Adipocyte (in vitro differentiated cells): Measurements from ENCODE around the gene CACNA1E.

Source experiments
- DNase-seq: peaks from one replicate; pipeline ENCODE4 v3.0.0-alpha.2; 2015; ENCODE audit warnings: low read depth
- H3K27me3 ChIP-seq: replicated peaks from 2 replicates; pipeline ENCODE4 v1.7.0; 2013; ENCODE audit warnings: mild to moderate bottlenecking, low read length, moderate library complexity; ENCODE audit not compliant: control insufficient read depth, insufficient read depth
- H3K36me3 ChIP-seq: 2 replicates; pipeline ENCODE4 v1.7.0; 2013; ENCODE audit warnings: low read length, mild to moderate bottlenecking, moderate library complexity; ENCODE audit not compliant: control insufficient read depth, insufficient read depth, severe bottlenecking
- H3K4me1 ChIP-seq: 2 replicates; pipeline ENCODE4 v1.7.0; 2013; ENCODE audit warnings: mild to moderate bottlenecking, low read length, moderate library complexity; ENCODE audit not compliant: control insufficient read depth, insufficient read depth
- H3K4me3 ChIP-seq: 2 replicates; pipeline ENCODE4 v1.7.0; 2013; ENCODE audit warnings: mild to moderate bottlenecking, low read length, moderate library complexity
- H3K9ac ChIP-seq: 2 replicates; pipeline ENCODE4 v1.7.0; 2013; ENCODE audit warnings: mild to moderate bottlenecking, low read length, moderate library complexity
- H3K9me3 ChIP-seq: 2 replicates; pipeline ENCODE4 v1.7.0; 2013; ENCODE audit warnings: mild to moderate bottlenecking, low read length, moderate library complexity; ENCODE audit not compliant: control insufficient read depth

Gene CACNA1E

DNA sequence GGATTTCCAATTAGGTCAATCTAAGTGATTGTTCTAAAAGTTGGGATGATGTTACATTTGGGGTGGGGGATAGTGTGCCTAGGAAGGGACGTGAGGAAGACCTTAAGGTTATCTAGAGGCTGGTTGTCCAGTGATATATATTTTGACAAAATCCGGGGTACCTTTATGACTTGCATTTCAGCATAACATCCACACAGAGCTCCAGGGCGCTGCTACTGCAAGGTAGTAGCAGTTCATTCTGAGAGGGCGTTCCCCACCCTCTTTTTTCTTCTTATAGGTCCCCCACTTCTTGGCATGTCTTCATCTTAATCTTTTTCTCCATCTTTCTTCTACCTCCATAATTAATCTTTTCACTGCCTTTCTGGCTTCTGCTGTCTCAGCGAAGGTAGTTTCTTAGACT lies 161.9 kb downstream of the CACNA1E start:
- DNase-seq: no peak
- peaks cover 27% of the 10 kb centered on the region for H3K27me3 ChIP-seq

DNA sequence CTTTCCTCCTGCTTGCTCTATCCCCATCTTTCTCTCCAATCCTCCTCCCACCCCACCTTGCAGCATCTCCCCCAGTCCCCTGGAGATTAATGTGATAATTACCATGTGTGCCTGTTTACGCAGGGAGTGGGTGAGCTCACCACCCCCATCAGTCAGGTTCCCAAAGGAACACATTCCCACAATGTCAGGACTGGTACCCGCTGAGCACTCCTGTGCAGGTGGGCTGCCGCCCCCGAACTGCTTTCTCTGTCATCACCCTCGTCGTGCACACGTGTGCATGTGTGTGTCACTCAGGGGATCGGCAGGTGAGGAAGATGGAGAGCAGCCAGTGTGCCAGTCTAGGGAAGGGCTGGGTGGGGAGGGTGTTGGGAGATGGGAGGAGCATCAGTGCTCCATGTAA lies 163.4 kb downstream of the CACNA1E start:
- Histone ChIP-seq H3K36me3 (no peaks in the 10 kb centered on the region), H3K4me1 (no peaks in the 10 kb centered on the region), H3K27me3 (peaks cover 20% of the 10 kb centered on the region), H3K4me3 (no peak overlapping the region), H3K9ac (no peak overlapping the region), H3K9me3 (no peaks in the 10 kb centered on the region)
- DNase-seq: no peak

More for the DNA sequence above, 161.9 kb downstream of the CACNA1E start:
- Histone ChIP-seq H3K4me3 (no peak overlapping the region), H3K9ac (no peak overlapping the region), H3K4me1 (no peaks in the 10 kb centered on the region), H3K36me3 (no peaks in the 10 kb centered on the region), H3K9me3 (no peaks in the 10 kb centered on the region)

DNA sequence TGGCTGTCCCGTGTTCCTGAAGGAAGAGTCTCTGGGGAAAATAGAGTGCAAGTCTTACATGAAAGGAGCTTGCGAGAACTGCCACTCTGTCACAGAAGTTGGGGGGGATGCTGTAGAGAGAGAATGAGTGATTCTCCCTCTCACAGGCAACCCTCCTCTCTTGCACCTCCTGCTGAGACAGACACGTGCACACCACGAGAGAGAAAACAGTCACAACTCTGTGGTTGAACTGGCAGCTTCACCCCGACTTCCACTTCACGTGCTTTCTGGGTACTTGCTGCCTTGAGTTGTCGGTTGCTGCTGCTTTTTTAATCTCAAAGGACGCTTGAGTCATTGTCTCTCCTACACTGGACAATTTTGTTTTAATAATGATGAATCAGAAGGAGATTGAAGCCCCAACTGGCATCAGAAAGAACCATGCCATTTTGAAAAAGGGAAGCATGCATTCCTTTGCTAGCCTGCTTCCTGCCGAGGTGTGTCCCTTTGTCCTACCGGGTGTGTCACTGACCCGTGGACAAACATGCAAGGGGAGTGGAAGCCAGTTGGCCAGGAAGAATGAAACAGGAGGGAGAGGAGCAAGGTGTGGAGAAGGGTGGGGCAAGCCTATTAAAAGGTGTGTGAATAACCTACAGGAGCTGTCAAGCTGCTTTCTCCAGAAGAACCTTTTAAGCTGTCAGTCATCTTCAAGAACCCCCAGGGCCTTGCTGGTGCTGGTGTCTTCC lies 164.2 kb downstream of the CACNA1E start:
- Histone ChIP-seq H3K36me3 (no peaks in the 10 kb centered on the region), H3K4me3 (no peak overlapping the region), H3K9ac (no peak overlapping the region), H3K27me3 (peaks cover 20% of the 10 kb centered on the region), H3K9me3 (no peaks in the 10 kb centered on the region), H3K4me1 (no peaks in the 10 kb centered on the region)
- DNase-seq: no peak

DNA sequence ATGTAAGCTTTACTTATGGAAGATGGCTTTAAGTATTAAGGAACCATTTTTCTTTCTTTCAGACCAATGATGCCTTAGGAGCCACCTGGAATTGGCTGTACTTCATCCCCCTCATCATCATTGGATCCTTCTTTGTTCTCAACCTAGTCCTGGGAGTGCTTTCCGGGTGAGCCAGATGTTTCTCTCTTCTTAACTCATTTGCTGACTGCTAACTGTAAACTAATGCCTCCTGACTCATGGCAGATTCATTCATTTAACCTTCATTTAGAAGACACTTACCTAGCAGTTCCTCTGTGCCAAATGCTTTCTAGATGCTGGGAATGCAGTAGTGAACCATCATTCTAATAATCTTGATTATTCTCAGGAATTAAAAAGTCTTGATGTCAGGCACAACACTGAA lies 168.0 kb downstream of the CACNA1E start:
- no peaks in the 10 kb centered on the region for H3K4me1 ChIP-seq
- no peak overlapping the region for H3K9ac ChIP-seq
- H3K36me3 ChIP-seq: no peaks in the 10 kb centered on the region
- H3K27me3 ChIP-seq: peaks cover 5% of the 10 kb centered on the region
- H3K9me3 ChIP-seq: peaks cover 3% of the 10 kb centered on the region
- H3K4me3 ChIP-seq: no peak overlapping the region
- DNase-seq: no peak

DNA sequence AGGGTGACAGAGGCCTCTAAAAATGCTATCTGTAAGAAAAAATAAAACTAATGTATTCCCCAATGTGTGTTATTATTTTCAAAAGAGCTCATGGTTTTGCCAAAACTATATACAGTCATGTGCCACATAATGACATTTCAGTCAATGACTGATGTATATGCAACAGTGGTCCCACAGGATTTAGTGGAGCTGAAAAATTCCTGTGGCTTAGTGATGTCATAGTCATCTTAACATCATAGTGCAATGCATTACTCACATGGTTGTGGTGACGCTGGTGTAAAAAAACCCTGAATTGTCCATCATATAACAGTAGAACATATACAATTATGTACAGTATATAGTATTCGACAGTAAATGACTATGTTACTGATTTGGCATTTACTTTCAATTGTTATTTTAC lies 172.4 kb downstream of the CACNA1E start:
- H3K9me3 ChIP-seq: peaks cover 3% of the 10 kb centered on the region
- H3K36me3 ChIP-seq: no peaks in the 10 kb centered on the region
- no peak for DNase-seq
- H3K4me3 ChIP-seq: no peak overlapping the region
- no peak overlapping the region for H3K9ac ChIP-seq
- no peaks in the 10 kb centered on the region for H3K4me1 ChIP-seq
- peaks cover 7% of the 10 kb centered on the region for H3K27me3 ChIP-seq

DNA sequence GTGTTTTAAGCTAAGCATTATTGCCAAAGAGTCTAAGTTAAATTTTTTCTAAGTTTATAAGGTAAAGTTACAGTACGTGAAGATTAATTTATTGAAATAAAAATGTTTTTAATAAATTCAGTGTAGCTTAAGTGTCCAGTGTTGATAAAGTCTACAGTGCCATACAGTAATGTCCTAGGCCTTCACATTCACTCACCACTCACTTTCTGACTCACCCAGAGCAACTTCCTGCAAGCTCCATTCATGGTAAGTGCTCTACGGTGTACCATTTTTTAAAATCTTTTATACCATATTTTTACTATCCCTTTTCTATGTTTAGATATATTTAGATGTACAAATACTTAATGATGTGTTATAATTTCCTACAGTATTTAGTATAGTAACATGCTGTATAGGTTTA lies 173.2 kb downstream of the CACNA1E start:
- no peaks in the 10 kb centered on the region for H3K36me3 ChIP-seq
- no peaks in the 10 kb centered on the region for H3K4me1 ChIP-seq
- H3K4me3 ChIP-seq: no peak overlapping the region
- H3K27me3 ChIP-seq: peaks cover 7% of the 10 kb centered on the region
- no peak for DNase-seq
- no peak overlapping the region for H3K9ac ChIP-seq
- H3K9me3 ChIP-seq: peaks cover 3% of the 10 kb centered on the region

DNA sequence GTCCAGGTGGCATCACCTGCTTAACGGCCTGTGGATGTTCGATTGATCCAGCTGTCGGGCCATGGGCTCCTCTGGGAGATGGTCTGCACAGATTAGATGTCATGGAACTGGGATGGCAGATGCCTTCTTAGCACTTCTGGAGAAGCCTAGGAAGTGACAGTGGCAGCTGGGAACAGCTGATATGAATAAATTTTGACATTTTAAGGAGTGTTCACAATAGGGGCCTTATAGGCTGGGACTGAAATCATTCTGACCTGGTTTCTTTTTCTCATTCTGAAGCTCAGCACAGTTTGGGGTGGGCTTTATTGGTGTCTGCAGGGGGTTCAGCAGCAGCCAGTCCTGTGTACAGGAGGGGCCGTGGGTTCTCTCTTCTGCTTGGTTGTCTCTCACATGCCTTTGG lies 175.3 kb downstream of the CACNA1E start:
- Histone ChIP-seq H3K4me3 (no peak overlapping the region), H3K4me1 (no peaks in the 10 kb centered on the region), H3K9ac (no peak overlapping the region), H3K9me3 (no peaks in the 10 kb centered on the region), H3K27me3 (peaks cover 4% of the 10 kb centered on the region), H3K36me3 (no peaks in the 10 kb centered on the region)
- DNase-seq: no peak

DNA sequence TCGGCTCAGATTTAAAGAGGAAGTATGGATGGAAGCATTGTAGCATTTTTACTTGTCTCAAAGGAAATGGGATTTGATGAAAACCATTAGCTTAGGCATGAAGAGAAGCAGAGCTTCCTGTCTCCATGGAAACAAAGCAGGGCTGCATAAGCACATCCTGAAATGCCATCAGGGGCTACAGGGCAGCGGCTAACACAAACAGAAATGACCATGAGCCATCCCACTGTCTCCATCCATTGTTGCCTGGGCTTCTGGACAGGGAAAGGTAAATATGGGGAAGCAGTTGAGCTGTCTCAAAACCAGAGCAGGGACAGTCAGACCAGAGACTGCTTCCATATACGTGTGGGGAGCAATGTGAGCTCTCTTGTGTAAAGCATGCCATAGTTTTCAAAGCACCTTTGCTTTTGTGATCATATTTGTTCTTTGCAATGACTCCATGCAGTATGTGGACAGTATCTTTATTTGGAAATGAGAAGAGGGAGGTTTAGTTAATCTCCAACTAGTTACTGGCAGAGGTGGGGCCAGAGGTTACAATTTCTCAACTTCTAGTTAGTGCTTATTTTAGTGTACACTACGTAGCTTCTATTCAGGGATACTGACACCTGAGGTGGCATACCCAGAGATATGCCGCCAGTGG lies 176.1 kb downstream of the CACNA1E start:
- no peak for DNase-seq
- H3K4me3 ChIP-seq: no peak overlapping the region
- no peaks in the 10 kb centered on the region for H3K36me3 ChIP-seq

DNA sequence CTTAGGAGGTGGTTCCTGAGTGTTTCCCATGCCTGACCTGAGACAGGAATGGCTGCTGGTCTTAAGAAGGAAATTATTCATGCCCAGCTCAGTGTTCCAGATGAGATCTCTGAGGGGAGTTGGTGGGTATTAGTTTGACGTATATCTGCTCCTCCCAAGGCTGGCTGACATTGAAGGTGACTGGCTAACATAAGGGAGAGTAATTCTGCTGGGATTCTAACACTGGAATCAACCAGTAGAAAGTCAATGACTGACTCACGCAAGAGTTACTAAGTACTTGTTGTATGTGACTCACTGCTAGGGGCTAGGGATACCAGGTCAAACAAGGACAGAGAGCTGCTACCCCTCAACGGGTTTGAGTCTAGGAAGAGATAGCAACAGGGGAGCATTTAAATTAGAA lies 177.3 kb downstream of the CACNA1E start:
- Histone ChIP-seq H3K9ac (no peak overlapping the region), H3K36me3 (no peaks in the 10 kb centered on the region), H3K4me1 (no peaks in the 10 kb centered on the region), H3K9me3 (no peaks in the 10 kb centered on the region), H3K27me3 (peaks cover 10% of the 10 kb centered on the region), H3K4me3 (no peak overlapping the region)
- DNase-seq: no peak

More for the DNA sequence above, 176.1 kb downstream of the CACNA1E start:
- Histone ChIP-seq H3K4me1 (no peaks in the 10 kb centered on the region), H3K27me3 (peaks cover 8% of the 10 kb centered on the region), H3K9ac (no peak overlapping the region), H3K9me3 (no peaks in the 10 kb centered on the region)

DNA sequence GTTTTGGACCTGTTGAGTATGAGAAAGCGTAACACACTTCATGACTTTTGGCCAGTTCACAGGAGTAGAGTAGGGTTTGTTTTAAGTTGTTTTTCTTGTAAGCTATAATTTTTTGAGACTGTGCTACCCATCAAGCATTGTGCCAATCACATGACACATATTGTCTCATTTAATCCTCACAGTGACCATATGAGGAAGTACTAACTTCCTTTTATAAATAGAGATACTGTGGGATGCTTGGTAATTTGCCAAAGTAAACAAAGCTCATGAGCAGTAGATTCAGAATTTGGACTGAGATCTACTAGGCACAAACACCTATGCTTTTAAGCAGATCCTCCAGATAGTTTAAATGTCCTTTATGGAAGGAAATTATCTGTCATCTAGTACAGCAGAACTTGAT lies 178.3 kb downstream of the CACNA1E start:
- H3K36me3 ChIP-seq: no peaks in the 10 kb centered on the region
- H3K9ac ChIP-seq: no peak overlapping the region
- no peaks in the 10 kb centered on the region for H3K4me1 ChIP-seq
- no peak for DNase-seq
- H3K27me3 ChIP-seq: peaks cover 10% of the 10 kb centered on the region
- H3K4me3 ChIP-seq: no peak overlapping the region
- H3K9me3 ChIP-seq: no peaks in the 10 kb centered on the region

DNA sequence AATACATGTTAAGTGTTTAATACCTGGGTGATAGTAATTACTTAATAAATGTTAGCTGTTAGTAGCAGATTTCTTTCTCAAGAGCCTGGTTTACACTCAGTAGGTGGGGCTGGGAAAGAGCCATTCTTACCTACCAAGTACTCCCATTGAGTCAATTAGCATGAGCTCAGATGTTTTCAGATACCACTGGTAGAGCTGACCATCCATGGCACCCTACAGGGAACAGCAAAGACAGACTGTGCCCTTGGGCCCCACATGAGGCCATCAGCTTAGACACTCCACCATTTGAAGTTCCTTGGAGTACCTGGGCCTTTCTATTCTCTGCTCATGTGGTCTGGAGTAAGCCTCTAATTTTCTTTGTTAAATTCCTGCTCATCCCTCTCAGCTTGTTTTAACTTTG lies 179.3 kb downstream of the CACNA1E start:
- no peak for DNase-seq
- peaks cover 10% of the 10 kb centered on the region for H3K27me3 ChIP-seq
- H3K36me3 ChIP-seq: no peaks in the 10 kb centered on the region
- H3K9ac ChIP-seq: no peak overlapping the region
- H3K9me3 ChIP-seq: no peaks in the 10 kb centered on the region
- H3K4me1 ChIP-seq: no peaks in the 10 kb centered on the region
- no peak overlapping the region for H3K4me3 ChIP-seq
